ENCODE data around the gene TFF2.

The TFF2 gene

GRCh38 chr21:42366292-42367010, 15.7 kb upstream of the TFF2 start, which contains the start of gene TFF1:
Gene TFF1, minus strand, starts transcription at chr21:42366535. Its CDS starts 40 bp downstream, at chr21:42366495.
- no peak for DNase-seq (ENCODE audit: low spot score)

- DNase-seq (ENCODE audit: low spot score), result no peak
Observed at GRCh38 chr21:42365770-42366169, 15.0 kb upstream of the TFF2 start.

DNA sequence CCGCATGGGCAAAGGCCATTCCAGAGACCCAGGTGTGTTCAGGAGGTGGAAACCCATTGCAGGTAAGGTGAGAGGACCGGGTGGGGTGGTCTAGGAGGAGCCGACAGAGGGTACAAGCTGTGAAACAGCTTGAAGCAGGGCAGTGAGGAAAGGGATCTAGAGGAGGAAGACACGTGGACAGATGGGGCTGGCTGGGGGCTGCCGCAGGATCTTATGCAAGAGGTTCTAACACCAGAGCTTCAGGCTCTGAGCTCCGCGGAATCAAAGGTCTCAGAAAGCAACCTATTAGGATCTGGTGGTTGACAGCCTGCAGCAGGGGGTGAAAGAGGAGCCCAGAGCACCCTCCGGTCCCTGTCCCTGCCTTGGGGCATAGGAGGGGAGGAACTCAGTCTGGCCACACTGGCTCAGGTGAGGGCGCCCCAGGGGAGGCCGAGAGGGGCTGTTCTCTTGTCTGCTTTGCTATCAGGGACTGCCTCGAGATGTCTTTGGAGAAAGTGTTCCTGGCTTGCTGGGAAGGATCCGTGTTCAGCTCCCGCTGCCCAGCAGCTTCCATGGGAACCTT, 13.6 kb upstream of the TFF2 start:
- no peak for DNase-seq (ENCODE audit: low spot score)

GRCh38 chr21:42363312-42363711, 12.5 kb upstream of the TFF2 start:
- DNase-seq (ENCODE audit: low spot score), result no peak

DNA sequence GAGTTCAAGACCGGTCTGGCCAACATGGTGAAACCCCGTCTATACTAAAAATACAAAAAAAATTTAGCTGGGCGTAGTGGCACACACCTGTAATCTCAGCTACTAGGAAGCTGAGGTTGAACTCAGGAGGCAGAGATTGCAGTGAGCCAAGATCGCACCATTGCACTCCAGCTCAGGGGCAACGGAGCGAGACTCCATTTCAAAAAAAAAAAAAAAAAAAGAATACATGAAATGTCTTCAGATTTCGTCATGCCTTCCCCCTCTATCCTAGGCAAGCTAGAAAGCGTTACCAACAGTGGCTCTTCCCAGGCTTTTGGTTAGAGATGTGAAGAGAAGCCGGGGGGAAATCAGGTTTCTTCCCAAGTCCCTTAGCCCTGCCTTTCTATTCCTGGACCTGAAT, 11.9 kb upstream of the TFF2 start:
- no peak for DNase-seq (ENCODE audit: low spot score)

- DNase-seq (ENCODE audit: low spot score), result no peak
Observed at GRCh38 chr21:42362198-42362597, 11.4 kb upstream of the TFF2 start.

- no peak for DNase-seq (ENCODE audit: low spot score)
Observed at GRCh38 chr21:42361286-42361685, 10.5 kb upstream of the TFF2 start.

GRCh38 chr21:42360317-42360716, 9.5 kb upstream of the TFF2 start:
- DNase-seq (ENCODE audit: low spot score), result no peak

GRCh38 chr21:42358937-42359336, 8.1 kb upstream of the TFF2 start:
- no peak for DNase-seq (ENCODE audit: low spot score)

DNA sequence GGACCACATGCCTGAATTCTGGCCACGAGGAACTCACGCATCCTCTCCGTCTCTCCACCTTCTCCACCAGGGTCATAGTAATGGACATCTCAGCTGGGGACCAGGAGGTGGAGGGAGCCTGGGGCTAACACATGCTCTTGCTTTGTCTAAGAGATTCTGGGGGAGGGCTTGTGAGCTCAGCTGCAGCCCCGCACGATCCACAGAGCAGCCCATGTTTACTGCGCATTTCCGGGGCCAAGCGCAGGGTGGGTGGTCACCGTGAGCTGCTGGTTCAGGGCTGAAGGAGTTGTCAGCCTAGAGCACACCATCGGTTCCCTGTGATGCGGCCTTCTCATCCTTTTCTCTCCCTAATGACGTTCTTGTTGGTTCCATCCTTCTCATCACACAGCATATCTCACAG, 7.5 kb upstream of the TFF2 start:
- no peak for DNase-seq (ENCODE audit: low spot score)

- DNase-seq (ENCODE audit: low spot score), result no peak
Observed at GRCh38 chr21:42357307-42357706, 6.5 kb upstream of the TFF2 start.

- DNase-seq (ENCODE audit: low spot score), result no peak
Observed at GRCh38 chr21:42356650-42357049, 5.9 kb upstream of the TFF2 start.

DNA sequence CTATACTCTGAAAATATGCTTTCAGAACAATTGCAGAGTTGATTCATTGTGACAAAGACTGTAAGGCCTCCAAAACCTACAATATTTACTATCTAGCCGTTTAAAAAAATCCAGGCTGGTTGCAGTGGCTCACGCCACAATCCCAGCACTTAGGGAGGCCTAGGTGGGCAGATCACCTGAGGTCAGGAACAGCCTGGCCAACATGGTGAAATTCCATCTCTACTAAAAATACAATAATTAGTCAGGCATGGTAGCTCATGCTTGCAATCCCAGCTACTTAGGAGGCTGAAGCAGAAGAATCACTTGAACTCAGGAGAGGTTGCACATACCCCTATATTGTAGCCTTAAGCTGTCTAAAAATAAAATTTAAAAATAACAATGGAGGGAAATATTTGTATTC, 5.3 kb upstream of the TFF2 start:
- DNase-seq (ENCODE audit: low spot score), result no peak

DNA sequence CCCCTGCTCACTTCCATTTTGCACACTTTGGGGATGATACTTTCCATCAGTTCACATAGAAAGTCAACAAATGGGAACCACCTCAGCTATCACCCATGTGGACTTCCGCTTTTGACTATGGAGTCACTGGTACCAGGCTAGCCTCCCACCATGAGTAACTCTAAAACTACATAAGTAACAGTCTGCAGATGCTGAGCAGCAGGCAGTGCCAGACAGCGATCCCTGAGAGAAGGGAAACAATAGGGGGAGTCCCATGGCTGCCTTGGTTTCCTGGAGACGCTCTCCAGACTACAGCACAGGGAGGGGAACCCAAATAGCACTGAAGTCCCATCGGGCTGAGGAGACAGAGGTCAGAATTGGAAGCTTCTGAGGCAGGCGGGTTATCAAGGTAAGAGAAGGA, 2.8 kb upstream of the TFF2 start:
- no peak for DNase-seq (ENCODE audit: low spot score)

- DNase-seq (ENCODE audit: low spot score), result no peak
Observed at GRCh38 chr21:42352441-42353095, 1.8 kb upstream of the TFF2 start.

DNA sequence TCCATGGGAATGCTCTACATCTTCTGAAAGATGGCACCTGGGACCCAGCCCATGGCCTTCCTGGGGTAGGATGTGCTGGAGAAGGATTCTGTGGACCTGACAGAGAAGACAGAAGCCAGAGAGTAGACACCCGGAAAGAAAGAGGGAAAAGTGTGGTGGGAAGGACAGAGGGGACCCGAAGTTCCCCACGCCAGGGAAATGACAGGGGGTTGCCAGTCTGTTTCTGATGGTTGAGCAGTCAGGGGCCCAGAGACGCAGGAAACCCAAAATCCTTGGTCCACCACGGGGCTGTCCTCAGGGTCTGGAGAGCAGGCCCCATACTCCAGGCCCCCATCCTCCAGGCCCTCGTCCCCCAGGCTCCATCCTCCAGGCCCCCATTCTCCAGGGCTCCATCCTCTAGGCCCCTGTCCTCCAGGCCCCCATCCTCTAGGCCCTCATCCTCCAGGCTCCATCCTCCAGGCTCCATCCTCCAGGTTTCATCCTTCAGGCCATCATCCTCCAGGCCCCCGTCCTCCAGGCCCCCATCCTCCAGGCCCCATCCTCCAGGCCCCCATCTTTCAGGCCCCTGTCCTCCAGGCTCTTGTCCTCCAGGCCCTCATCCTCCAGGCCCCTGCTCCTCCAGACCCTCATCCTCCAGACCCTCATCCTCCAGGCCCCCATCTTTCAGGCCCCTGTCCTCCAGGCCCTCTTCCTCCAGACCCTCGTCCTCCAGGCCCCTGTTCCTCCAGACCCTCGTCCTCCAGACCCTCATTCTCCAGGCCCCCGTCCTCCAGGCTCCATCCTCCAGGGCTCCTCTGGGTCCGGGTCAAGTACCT, 1.0 kb upstream of the TFF2 start:
- no peak for DNase-seq (ENCODE audit: low spot score)

- no peak for DNase-seq (ENCODE audit: low spot score)
Observed at GRCh38 chr21:42350318-42350910, 380 bp downstream of the TFF2 start.

- DNase-seq (ENCODE audit: low spot score), result no peak
Observed at GRCh38 chr21:42349420-42350317, 1.1 kb downstream of the TFF2 start.

DNA sequence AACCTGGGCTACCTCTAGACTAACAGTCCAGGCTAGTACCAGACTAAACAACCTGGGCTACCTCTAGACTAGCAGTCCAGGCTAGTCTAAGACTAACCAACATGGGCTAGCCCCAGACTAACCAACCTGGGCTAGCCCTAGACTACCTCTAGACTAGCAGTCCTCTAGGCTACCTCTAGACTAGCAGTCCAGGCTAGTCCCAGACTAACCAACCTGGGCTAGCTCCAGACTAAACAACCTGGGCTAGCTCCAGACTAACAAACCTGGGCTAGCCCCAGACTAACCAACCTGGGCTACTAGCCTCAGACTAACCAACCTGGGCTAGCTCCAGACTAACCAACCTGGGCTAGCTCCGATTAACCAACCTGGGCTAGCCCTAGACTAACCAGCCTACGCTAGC, 2.0 kb downstream of the TFF2 start:
- no peak for DNase-seq (ENCODE audit: low spot score)

DNA sequence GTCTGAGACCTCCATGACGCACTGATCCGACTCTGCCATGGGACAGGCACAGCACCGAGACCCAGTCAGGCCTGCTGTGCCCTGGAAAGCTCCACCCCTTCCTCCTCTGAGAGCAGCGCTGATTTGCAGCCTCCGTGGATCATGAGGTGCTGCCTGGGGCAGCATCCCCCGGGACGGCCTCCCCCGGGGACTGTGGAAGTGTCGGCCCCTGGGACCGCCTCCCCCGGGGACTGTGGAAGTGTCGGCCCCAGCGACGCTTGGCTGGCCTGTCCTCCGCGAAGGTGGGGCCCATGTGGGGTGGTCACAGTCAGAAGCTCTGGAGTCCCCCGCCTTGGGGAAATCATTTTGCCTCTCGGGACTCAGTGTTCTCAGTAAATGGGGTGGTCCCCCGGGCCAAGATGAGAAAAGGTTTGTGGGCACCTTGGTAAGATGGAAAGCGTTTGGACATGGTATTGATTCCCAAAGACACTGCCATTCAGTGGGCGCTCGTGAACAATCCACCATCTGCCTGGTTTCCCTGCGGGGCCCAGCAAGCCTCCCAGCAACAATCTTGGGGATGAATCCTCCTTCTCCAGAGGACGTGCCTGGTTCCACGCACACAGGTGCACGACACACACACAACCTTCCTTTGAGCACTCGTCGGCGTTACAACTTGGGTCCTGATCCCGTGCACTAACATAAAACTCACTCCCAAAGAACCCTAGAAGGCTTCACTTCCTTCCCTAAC, 3.0 kb downstream of the TFF2 start:
- no peak for DNase-seq (ENCODE audit: low spot score)

All from Ammon's horn (tissue), 1 donor.